Cardiac fibroblast (primary cell): ENCODE measurements around the gene NCKAP5.

Source experiments
- DNase-seq, 2 donors: peaks; one replicate each; pipeline versions ENCODE4 v3.0.0 to v3.0.0-alpha.2; 2010; ENCODE audit warnings: low read depth in 2 of 2
- H3K4me3 ChIP-seq, 2 donors: replicated peaks in 1 of 2; 1 replicate in 1 of 2; 2 replicates in 1 of 2; pipeline ENCODE4 v1.5.1; 2011; ENCODE audit warnings: low read depth in 2 of 2, low read length in 2 of 2, mild to moderate bottlenecking in 2 of 2, moderate library complexity in 1 of 2
- CTCF ChIP-seq: IDR thresholded peaks from one replicate; pipeline ENCODE4 v1.5.1; 2011; ENCODE audit warnings: low read depth, mild to moderate bottlenecking, low read length, inconsistent platforms

The NCKAP5 gene

GRCh38 chr2:133262893-133263292 lies 305.4 kb downstream of the NCKAP5 start:
- no peak overlapping the region for H3K4me3 ChIP-seq
- peak in 1 of 2 donors; percentile 63 for DNase-seq
- peak; percentile 41 for TF ChIP-seq CTCF

GRCh38 chr2:133255360-133255759 lies 312.9 kb downstream of the NCKAP5 start:
- no peak for DNase-seq
- TF ChIP-seq CTCF: no peak
- no peak overlapping the region for H3K4me3 ChIP-seq

GRCh38 chr2:133253793-133254192 lies 314.5 kb downstream of the NCKAP5 start:
- TF ChIP-seq CTCF: no peak
- no peak overlapping the region for H3K4me3 ChIP-seq
- no peak for DNase-seq

- no peak overlapping the region for H3K4me3 ChIP-seq
- DNase-seq: no peak
- no peak for TF ChIP-seq CTCF
Observed at GRCh38 chr2:133252780-133253355, 315.4 kb downstream of the NCKAP5 start.

- no peak overlapping the region for H3K4me3 ChIP-seq
- no peak for DNase-seq
- TF ChIP-seq CTCF: no peak
Observed at GRCh38 chr2:133249362-133249761, 318.9 kb downstream of the NCKAP5 start.

- TF ChIP-seq CTCF: no peak
- no peak for DNase-seq
- no peak overlapping the region for H3K4me3 ChIP-seq
Observed at GRCh38 chr2:133248264-133248663, 320.0 kb downstream of the NCKAP5 start.

GRCh38 chr2:133247631-133248030 lies 320.6 kb downstream of the NCKAP5 start:
- DNase-seq: no peak
- TF ChIP-seq CTCF: no peak
- H3K4me3 ChIP-seq: no peak overlapping the region
